Tibial nerve (tissue), 4 donors: ENCODE data around the gene CTBP2. TPM values are rescaled to one million over a fixed set of nuclear protein-coding genes. Genes with fewer than 3 reads are reported as not detected.

Source experiments
- DNase-seq, 2 donors: peaks; one replicate each; pipeline ENCODE4 v3.0.0-alpha.2; 2019; ENCODE audit warnings: low spot score in 2 of 2
- H3K27ac ChIP-seq, 4 donors: fragments of 200-600 bp; sonication (generic) in 3 of 4; one replicate each; pipeline ENCODE4 v1.5.1; 2017 to 2019; ENCODE audit warnings: mild to moderate bottlenecking in 1 of 4
- H3K27me3 ChIP-seq, 2 donors: fragments of 200-600 bp; sonication (generic) in 1 of 2; one replicate each; pipeline versions ENCODE4 v1.5.1 to v1.6.0; 2017 to 2019
- H3K36me3 ChIP-seq, 3 donors: fragments of 200-600 bp; sonication (generic); one replicate each; pipeline ENCODE4 v1.5.1; 2018 to 2019
- H3K4me1 ChIP-seq, 4 donors: fragments of 200-600 bp; sonication (generic) in 3 of 4; one replicate each; pipeline ENCODE4 v1.5.1; 2017 to 2019
- H3K4me3 ChIP-seq, 4 donors: fragments of 200-600 bp; sonication (generic) in 3 of 4; one replicate each; pipeline ENCODE4 v1.5.1; 2017 to 2019; ENCODE audit warnings: mild to moderate bottlenecking in 1 of 4, moderate library complexity in 1 of 4
- H3K9me3 ChIP-seq, 4 donors: fragments of 200-600 bp; sonication (generic) in 3 of 4; one replicate each; pipeline ENCODE4 v1.5.1; 2017 to 2019
- CTCF ChIP-seq, 5 experiments: fragments of 200-600 bp in 3 of 5; fragments of 450-650 bp in 2 of 5; sonication (generic) in 3 of 5; IDR thresholded peaks; one replicate each; pipeline ENCODE4 v1.5.1; 2016 to 2019; ENCODE audit warnings: antibody characterized with exemption in 5 of 5, mild to moderate bottlenecking in 3 of 5, moderate library complexity in 2 of 5
- EP300 ChIP-seq, 2 donors: sonication (generic); formaldehyde crosslinking; IDR thresholded peaks; one replicate each; pipeline ENCODE4 v1.6.1; 2017; ENCODE audit warnings: antibody characterized with exemption in 2 of 2, mild to moderate bottlenecking in 1 of 2
- POLR2A ChIP-seq, 2 donors: fragments of 450-650 bp; IDR thresholded peaks; one replicate each; pipeline ENCODE4 v1.6.1; 2017; ENCODE audit warnings: antibody characterized with exemption in 2 of 2, mild to moderate bottlenecking in 2 of 2, moderate library complexity in 2 of 2
- WGBS, 2 donors: methylation state at CpG; one replicate each; pipeline ENCODE4 v1.1.5; 2018; 5-methylcytosine and 5-hydroxymethylcytosine counted together
- total RNA-seq, 4 donors: library from RNA; depleted of rRNA; stranded (reverse); fragments of >200 nt; gene quantifications; one replicate each; pipeline ENCODE4 v1.1.0, GENCODE V29; 2016

Gene CTBP2
- total RNA-seq, 4 donors from 2014 or later = 40.4 to 97.9 (median 62.3) TPM

GRCh38 chr10:125118701-125119100 lies 41.7 kb downstream of the CTBP2 start:
- Histone ChIP-seq H3K36me3 (no peaks in the 10 kb centered on the region), H3K4me1 (peaks cover 0 to 80% (median 33%) of the 10 kb centered on the region in 4 donors), H3K9me3 (no peaks in the 10 kb centered on the region), H3K4me3 (no peak overlapping the region), H3K27me3 (no peaks in the 10 kb centered on the region), H3K27ac (peak overlapping the region; percentile 60 to 86 (median 76))
- TF ChIP-seq EP300 (IDR thresholded peaks at IDR 0.05) (no peak), POLR2A (IDR thresholded peaks at IDR 0.05) (no peak), CTCF (IDR thresholded peaks at IDR 0.05) (no peak)
- WGBS, 2 donors = 81 to 91% methylated on average over 9 to 10 of the region's 10 CpGs
- no peak for DNase-seq

GRCh38 chr10:125118011-125118611 lies 42.3 kb downstream of the CTBP2 start:
- no peak for TF ChIP-seq CTCF (IDR thresholded peaks at IDR 0.05)
- TF ChIP-seq EP300 (IDR thresholded peaks at IDR 0.05) = peak in 1 of 2 donors; percentile 62
- Histone ChIP-seq H3K27ac (peak overlapping the region; percentile 60 to 86 (median 76)), H3K4me3 (no peak overlapping the region), H3K9me3 (no peaks in the 10 kb centered on the region), H3K36me3 (no peaks in the 10 kb centered on the region), H3K27me3 (no peaks in the 10 kb centered on the region), H3K4me1 (peaks cover 0 to 79% (median 28%) of the 10 kb centered on the region in 4 donors)
- 5 to 11% methylated on average over 14 of the region's 14 CpGs for WGBS, 2 donors
- peak in 1 of 2 donors; percentile 21 for DNase-seq

GRCh38 chr10:125116652-125117310 lies 43.6 kb downstream of the CTBP2 start:
- Histone ChIP-seq H3K27me3 (no peaks in the 10 kb centered on the region), H3K4me3 (no peak overlapping the region), H3K36me3 (no peaks in the 10 kb centered on the region), H3K27ac (peak overlapping the region in 2 of 4 donors; percentile 78 to 86), H3K4me1 (peaks cover 0 to 78% (median 27%) of the 10 kb centered on the region in 4 donors), H3K9me3 (no peaks in the 10 kb centered on the region)
- DNase-seq = no peak
- TF ChIP-seq EP300 (IDR thresholded peaks at IDR 0.05) = no peak
- no peak for TF ChIP-seq POLR2A (IDR thresholded peaks at IDR 0.05)
- TF ChIP-seq CTCF (IDR thresholded peaks at IDR 0.05) = no peak
- 70 to 80% methylated on average over 18 of the region's 18 CpGs for WGBS, 2 donors

- H3K4me3 ChIP-seq = no peak overlapping the region
- WGBS, 2 donors = 93 to 94% methylated on average over 9 of the region's 16 CpGs
- no peak for DNase-seq
- H3K27ac ChIP-seq = peak overlapping the region in 1 of 4 donors; percentile 86
- no peak for TF ChIP-seq EP300 (IDR thresholded peaks at IDR 0.05)
- no peak for TF ChIP-seq POLR2A (IDR thresholded peaks at IDR 0.05)
- no peak for TF ChIP-seq CTCF (IDR thresholded peaks at IDR 0.05)
- H3K9me3 ChIP-seq = no peaks in the 10 kb centered on the region
- no peaks in the 10 kb centered on the region for H3K36me3 ChIP-seq
- no peaks in the 10 kb centered on the region for H3K27me3 ChIP-seq
- H3K4me1 ChIP-seq = peaks cover 0 to 77% (median 27%) of the 10 kb centered on the region in 4 donors
Observed at GRCh38 chr10:125116041-125116649, 44.2 kb downstream of the CTBP2 start.

- Histone ChIP-seq H3K4me1 (peaks cover 0 to 69% (median 24%) of the 10 kb centered on the region in 4 donors), H3K4me3 (no peak overlapping the region), H3K9me3 (no peaks in the 10 kb centered on the region), H3K27ac (no peak overlapping the region), H3K36me3 (peaks cover 0 to under 1% (median 0%) of the 10 kb centered on the region in 3 donors), H3K27me3 (no peaks in the 10 kb centered on the region)
- whole genome bisulfite sequencing, 2 donors = 91% methylated on average over 5 of the region's 5 CpGs
- DNase-seq = no peak
- no peak for TF ChIP-seq POLR2A (IDR thresholded peaks at IDR 0.05)
- no peak for TF ChIP-seq CTCF (IDR thresholded peaks at IDR 0.05)
- no peak for TF ChIP-seq EP300 (IDR thresholded peaks at IDR 0.05)
Observed at GRCh38 chr10:125115409-125115808, 45.0 kb downstream of the CTBP2 start.
